Esophagus (tissue), 2 donors: ENCODE data around the gene TUBE1. TPM values are rescaled to one million over a fixed set of nuclear protein-coding genes. Genes with fewer than 3 reads are reported as not detected.

Experiments
- H3K27ac ChIP-seq, 2 donors: one replicate each; pipeline ENCODE4 v1.5.1; 2013; ENCODE audit warnings: low read depth in 2 of 2, mild to moderate bottlenecking in 2 of 2, inconsistent platforms in 1 of 2, low read length in 1 of 2, moderate library complexity in 1 of 2
- H3K27me3 ChIP-seq, 2 donors: one replicate each; pipeline ENCODE4 v1.6.1; 2013; ENCODE audit warnings: low read length in 2 of 2, control low read depth in 1 of 2, mild to moderate bottlenecking in 1 of 2; ENCODE audit not compliant: insufficient read depth in 2 of 2, control insufficient read depth in 1 of 2
- H3K36me3 ChIP-seq, 2 donors: one replicate each; pipeline ENCODE4 v1.6.1; 2013; ENCODE audit warnings: low read length in 1 of 2; ENCODE audit not compliant: control insufficient read depth in 2 of 2, insufficient read depth in 2 of 2
- H3K4me1 ChIP-seq, 2 donors: one replicate each; pipeline ENCODE4 v1.6.1; 2013; ENCODE audit warnings: low read length in 1 of 2; ENCODE audit not compliant: control insufficient read depth in 2 of 2, insufficient read depth in 2 of 2
- H3K4me3 ChIP-seq, 2 donors: one replicate each; pipeline ENCODE4 v1.5.1; 2013; ENCODE audit warnings: low read length in 2 of 2, mild to moderate bottlenecking in 2 of 2, low read depth in 1 of 2, moderate library complexity in 1 of 2
- H3K9me3 ChIP-seq, 2 donors: one replicate each; pipeline ENCODE4 v1.6.1; 2013; ENCODE audit warnings: mild to moderate bottlenecking in 2 of 2, low read depth in 1 of 2, low read length in 1 of 2, moderate library complexity in 1 of 2; ENCODE audit not compliant: control insufficient read depth in 2 of 2, insufficient read depth in 1 of 2
- WGBS, 2 donors: extraction: QIAGEN DNeasy Blood & Tissue Kit; methylation state at CpG; one replicate each; pipeline ENCODE4 v1.1.7; 2013; 5-methylcytosine and 5-hydroxymethylcytosine counted together
- polyA plus RNA-seq, 2 donors: library from polyadenylated mRNA; stranded (reverse); fragments of 200-250 nt; gene quantifications; one replicate each; pipeline ENCODE4 v1.2.3, GENCODE V29; 2013
- donor health status: healthy with polysubstance abuse.
- donor health status: Bipolar disorder and iron deficiency.

Gene TUBE1
- 1 to 10 TPM; 6.7 to 8.3 TPM for polyA plus RNA-seq

- Histone ChIP-seq H3K4me3 (peak within 1 kb of the TSS; percentile 90 to 95), H3K27ac (peak within 1 kb of the TSS; percentile 84 to 86), H3K36me3 (no peaks in the 10 kb centered on the region), H3K9me3 (no peaks in the 10 kb centered on the region), H3K27me3 (no peaks in the 10 kb centered on the region), H3K4me1 (no peaks in the 10 kb centered on the region)
- 0 to 1% methylated on average over 60 of the region's 60 CpGs for WGBS, 2 donors
Measured at GRCh38 chr6:112087136-112087911, at the start of gene TUBE1, which contains the start of gene FAM229B. TUBE1 (minus strand) TSS chr6:112087482; CDS start chr6:112087434, 48 bp downstream. FAM229B (plus strand) TSS chr6:112087591; CDS start chr6:112099284, 11,693 bp downstream.

GRCh38 chr6:112130878-112131277 lies 43.6 kb upstream of the TUBE1 start:
- no peaks in the 10 kb centered on the region for H3K9me3 ChIP-seq
- no peaks in the 10 kb centered on the region for H3K36me3 ChIP-seq
- no peak overlapping the region for H3K27ac ChIP-seq
- WGBS, 2 donors: 53% methylated on average over 3 of the region's 3 CpGs
- H3K4me3 ChIP-seq: no peak overlapping the region
- H3K27me3 ChIP-seq: no peaks in the 10 kb centered on the region
- H3K4me1 ChIP-seq: no peaks in the 10 kb centered on the region

GRCh38 chr6:112128208-112128607 lies 40.9 kb upstream of the TUBE1 start:
- H3K4me1 ChIP-seq: no peaks in the 10 kb centered on the region
- no peaks in the 10 kb centered on the region for H3K27me3 ChIP-seq
- H3K27ac ChIP-seq: no peak overlapping the region
- no peaks in the 10 kb centered on the region for H3K9me3 ChIP-seq
- no peaks in the 10 kb centered on the region for H3K36me3 ChIP-seq
- WGBS, 2 donors: 82 to 90% methylated on average over 5 of the region's 5 CpGs
- H3K4me3 ChIP-seq: no peak overlapping the region

- no peak overlapping the region for H3K27ac ChIP-seq
- H3K9me3 ChIP-seq: no peaks in the 10 kb centered on the region
- no peaks in the 10 kb centered on the region for H3K27me3 ChIP-seq
- no peak overlapping the region for H3K4me3 ChIP-seq
- WGBS, 2 donors: 89 to 96% methylated on average over 1 of the region's 1 CpG
- H3K4me1 ChIP-seq: no peaks in the 10 kb centered on the region
- H3K36me3 ChIP-seq: no peaks in the 10 kb centered on the region
Measured at GRCh38 chr6:112123982-112124381, 36.7 kb upstream of the TUBE1 start.

GRCh38 chr6:112122756-112123155 lies 35.5 kb upstream of the TUBE1 start:
- no peak overlapping the region for H3K27ac ChIP-seq
- H3K4me3 ChIP-seq: no peak overlapping the region
- no peaks in the 10 kb centered on the region for H3K4me1 ChIP-seq
- no peaks in the 10 kb centered on the region for H3K36me3 ChIP-seq
- no peaks in the 10 kb centered on the region for H3K27me3 ChIP-seq
- WGBS, 2 donors: 82 to 85% methylated on average over 2 of the region's 2 CpGs
- H3K9me3 ChIP-seq: no peaks in the 10 kb centered on the region

GRCh38 chr6:112118034-112118433 lies 30.8 kb upstream of the TUBE1 start:
- H3K9me3 ChIP-seq: no peaks in the 10 kb centered on the region
- no peaks in the 10 kb centered on the region for H3K27me3 ChIP-seq
- H3K36me3 ChIP-seq: peaks cover 0 to 3% of the 10 kb centered on the region in 2 donors
- H3K4me1 ChIP-seq: no peaks in the 10 kb centered on the region
- H3K27ac ChIP-seq: no peak overlapping the region
- no peak overlapping the region for H3K4me3 ChIP-seq

GRCh38 chr6:112117554-112117953 lies 30.3 kb upstream of the TUBE1 start:
- H3K27me3 ChIP-seq: no peaks in the 10 kb centered on the region
- no peak overlapping the region for H3K4me3 ChIP-seq
- no peaks in the 10 kb centered on the region for H3K4me1 ChIP-seq
- 46 to 50% methylated on average over 1 of the region's 1 CpG for WGBS, 2 donors
- peak overlapping the region in 1 of 2 donors; percentile 20 for H3K27ac ChIP-seq
- H3K36me3 ChIP-seq: peaks cover 0 to 3% of the 10 kb centered on the region in 2 donors
- no peaks in the 10 kb centered on the region for H3K9me3 ChIP-seq

- no peaks in the 10 kb centered on the region for H3K9me3 ChIP-seq
- no peak overlapping the region for H3K27ac ChIP-seq
- peaks cover 0 to 3% of the 10 kb centered on the region in 2 donors for H3K36me3 ChIP-seq
- WGBS, 2 donors: 78 to 81% methylated on average over 1 of the region's 1 CpG
- no peaks in the 10 kb centered on the region for H3K27me3 ChIP-seq
- no peaks in the 10 kb centered on the region for H3K4me1 ChIP-seq
- no peak overlapping the region for H3K4me3 ChIP-seq
Measured at GRCh38 chr6:112116221-112116620, 28.9 kb upstream of the TUBE1 start.

- Histone ChIP-seq H3K4me3 (no peak overlapping the region), H3K9me3 (no peaks in the 10 kb centered on the region), H3K4me1 (no peaks in the 10 kb centered on the region), H3K27me3 (no peaks in the 10 kb centered on the region), H3K27ac (no peak overlapping the region), H3K36me3 (peaks cover 0 to 3% of the 10 kb centered on the region in 2 donors)
- WGBS, 2 donors: 92 to 96% methylated on average over 3 of the region's 3 CpGs
Measured at GRCh38 chr6:112114577-112115223, 27.4 kb upstream of the TUBE1 start.
